ENCODE results near the gene UBE2Q2.
"Not testable (repeated sequence)": the region's sequence is repeated elsewhere in the genome, so short reads cannot be mapped to it uniquely, and the experiment has no call there.

UBE2Q2 gene

DNA sequence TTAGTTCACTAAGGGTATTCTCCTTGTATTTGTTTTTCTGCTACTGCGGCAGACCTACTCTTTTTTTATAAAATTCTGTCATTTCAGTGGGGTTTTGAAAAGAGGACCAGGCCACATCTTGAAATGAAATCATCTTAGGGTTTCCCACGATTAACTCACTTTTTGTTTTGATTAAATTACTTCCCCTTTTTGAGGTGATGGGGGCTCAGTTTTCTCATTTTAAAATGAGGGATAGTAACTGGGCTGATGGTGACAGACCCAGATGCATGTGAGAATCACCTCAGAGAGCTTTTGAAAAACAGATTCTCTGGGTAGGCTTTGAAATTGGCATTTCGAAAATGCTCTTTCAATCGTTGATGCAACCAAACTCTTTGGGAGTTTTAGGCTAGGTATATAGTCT is 24.2 kb downstream of the UBE2Q2 start:
- FAIRE-seq, result no peak

DNA sequence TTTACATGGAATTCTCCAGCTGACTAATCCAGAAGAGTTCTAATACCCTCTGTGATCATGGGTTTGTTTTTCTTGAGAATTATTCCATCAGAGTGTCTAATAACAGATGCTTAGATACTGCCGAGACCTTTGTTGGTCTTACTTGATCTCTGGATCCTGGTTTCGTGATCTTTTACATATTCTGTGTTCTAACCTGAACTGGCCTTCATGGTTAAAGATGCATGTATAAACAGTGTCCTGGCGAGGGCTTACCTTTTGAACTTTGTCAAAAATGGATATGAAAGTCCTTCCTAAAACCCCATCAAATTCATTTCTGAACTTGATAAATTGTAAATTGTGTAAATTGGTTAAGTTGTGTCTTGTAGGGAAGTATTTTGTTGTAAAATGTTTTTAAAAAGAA is 24.8 kb downstream of the UBE2Q2 start:
- FAIRE-seq, result no peak

DNA sequence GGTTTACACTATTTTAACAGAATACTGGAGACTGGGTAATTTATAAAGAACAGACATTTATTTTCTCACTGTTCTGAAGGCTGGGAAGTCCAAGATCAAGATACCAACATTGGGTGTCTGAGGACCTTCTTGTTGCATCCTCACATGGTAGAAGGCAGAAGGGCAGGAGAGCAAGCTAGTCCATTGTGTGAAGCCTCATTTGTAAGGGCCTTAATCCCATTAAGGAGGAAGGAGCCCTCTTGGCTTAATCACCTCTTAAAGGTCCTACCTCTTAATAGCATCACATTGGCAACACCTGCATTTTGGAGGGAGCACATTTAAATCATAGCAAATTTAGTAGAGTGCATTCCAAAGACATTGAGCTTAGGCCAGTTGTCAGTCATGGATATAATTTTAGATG is 26.2 kb downstream of the UBE2Q2 start:
- FAIRE-seq, result no peak

DNA sequence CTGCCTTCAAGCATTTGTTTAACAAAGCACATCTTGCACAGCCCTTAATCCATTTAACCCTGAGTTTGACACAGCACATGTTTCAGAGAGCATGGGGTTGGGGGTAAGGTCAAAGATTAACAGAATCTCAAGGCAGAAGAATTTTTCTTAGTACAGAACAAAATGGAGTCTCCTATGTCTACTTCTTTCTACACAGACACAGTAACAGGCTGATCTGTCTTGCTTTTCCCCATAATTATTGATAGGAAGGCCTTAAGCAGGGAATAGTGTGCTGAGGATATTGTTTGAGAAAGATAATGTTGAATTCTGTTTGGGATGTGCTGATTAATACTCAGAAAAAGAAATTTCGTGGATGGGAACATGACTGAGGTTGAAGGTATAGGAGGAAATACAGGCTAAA is 28.3 kb downstream of the UBE2Q2 start:
- not testable (repeated sequence) for FAIRE-seq

DNA sequence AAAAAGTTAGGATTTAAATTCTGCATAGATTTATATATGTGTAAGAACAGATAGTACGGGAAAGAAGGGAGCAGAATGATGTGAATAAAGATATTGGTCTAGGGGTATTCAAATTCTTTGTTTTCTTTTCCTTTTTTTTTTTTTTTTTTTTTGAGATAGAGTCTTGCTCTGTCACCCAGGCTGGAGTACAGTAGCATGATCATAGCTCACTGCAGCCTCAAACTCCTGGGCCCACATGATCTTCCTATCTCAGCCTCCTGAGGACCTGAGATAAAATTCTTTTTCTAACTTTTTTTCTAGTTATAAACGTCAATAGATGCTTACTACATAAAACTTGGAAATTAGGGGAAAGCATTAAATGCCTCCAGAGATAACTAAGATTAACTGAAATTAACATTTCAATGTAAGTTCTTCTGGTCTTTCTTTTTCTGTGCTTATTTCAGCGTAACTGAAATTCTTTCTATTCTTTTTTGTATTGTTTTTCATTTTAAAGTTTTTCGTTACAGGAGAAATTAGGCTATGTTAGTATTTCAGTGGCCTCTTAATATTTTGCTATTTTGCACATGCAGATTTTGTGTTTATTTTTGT is 29.2 kb downstream of the UBE2Q2 start:
- no peak for FAIRE-seq

DNA sequence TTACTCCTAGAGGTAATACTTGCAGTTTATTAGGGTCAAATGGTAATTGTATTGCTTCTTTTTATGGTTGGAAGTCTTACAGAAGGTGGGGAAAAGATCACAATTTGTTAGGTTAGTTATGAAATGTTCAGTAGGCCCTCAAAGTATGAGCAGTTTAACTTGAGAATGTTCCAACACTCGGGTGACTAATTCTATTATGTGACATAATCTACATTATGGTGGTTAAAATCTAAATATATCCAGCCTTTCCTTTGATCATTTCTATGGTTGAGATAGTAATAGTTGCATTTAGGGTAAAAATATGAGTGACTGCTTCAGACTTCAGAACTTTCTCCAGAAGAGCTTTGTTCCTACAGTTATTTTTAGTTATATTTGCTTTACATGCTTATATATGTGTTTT is 40.8 kb downstream of the UBE2Q2 start:
- FAIRE-seq, result no peak

DNA sequence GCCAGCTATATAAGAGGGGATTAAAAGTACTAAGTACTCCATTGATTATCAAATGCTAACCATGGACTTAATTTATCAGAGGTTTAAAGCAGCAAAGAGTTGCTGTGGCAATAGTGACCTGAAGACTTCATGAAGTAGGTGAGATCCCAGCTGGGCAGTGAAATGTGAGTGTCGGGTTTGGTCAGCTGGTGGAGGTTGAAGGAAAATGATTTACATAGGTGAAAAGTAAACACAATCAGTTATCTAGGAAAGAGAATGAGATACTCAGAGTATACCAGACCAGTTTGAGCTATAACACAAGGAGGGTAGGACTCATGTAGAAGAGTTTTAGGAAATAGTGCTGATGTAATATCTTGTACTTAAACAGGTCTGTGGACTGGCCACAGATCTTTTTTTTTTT is 43.9 kb downstream of the UBE2Q2 start:
- no peak for FAIRE-seq

DNA sequence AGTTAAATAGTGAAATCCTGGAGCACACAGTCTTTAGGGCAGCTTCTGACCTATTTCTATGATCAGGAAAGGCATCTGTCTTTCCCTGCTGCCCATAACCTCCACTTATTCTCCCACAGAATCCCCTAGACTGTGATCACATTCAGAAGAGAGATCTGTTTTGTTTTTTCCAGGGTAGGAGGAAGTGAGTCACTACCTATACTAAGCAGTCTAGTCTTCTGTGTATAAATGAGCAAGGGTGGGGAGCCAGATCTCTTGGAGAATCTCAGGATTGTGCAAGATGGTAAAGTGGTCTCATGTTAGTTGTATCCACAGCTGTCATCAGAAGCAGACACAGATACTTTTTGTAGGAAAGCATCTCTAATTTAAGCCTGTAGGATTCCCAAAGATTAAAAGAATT is 48.6 kb downstream of the UBE2Q2 start:
- no peak for FAIRE-seq

DNA sequence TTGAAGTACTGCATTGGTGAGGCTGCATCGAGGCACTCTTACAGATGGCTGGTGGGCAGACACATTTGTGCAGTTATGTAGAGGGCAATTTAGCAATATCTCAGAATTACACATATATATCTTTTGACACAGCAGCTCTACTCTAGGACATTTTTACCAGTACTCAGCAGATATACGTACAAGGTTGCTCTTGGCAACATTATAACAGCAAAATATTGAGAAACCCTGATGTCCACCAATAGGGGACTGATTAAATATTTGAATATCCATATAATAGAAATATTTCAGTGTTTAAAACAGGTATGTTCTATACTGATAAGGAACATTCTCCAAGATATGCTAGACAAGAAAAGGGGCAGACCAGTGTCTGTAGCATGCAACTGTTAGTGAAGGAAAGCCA is 52.5 kb downstream of the UBE2Q2 start:
- no peak for FAIRE-seq

DNA sequence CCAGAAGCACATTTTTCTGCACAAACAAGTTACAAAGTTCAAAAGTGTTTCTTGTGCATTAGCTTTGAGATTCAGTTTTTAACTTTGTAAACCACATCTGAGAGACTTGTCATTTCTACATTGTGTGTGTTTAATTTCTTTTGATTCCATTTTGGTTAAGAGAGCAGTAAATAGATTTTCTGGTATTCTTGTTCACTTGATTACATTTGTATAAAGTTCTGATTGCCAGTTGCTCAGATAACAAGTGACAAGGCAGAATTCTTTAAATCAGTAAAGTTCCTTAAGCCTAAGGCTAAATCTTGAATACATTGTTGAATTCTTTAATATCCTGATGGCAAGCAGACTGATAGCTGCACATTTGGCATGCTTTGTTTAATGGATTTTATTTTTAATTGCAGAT is 57.3 kb downstream of the UBE2Q2 start:
- FAIRE-seq, result no peak

DNA sequence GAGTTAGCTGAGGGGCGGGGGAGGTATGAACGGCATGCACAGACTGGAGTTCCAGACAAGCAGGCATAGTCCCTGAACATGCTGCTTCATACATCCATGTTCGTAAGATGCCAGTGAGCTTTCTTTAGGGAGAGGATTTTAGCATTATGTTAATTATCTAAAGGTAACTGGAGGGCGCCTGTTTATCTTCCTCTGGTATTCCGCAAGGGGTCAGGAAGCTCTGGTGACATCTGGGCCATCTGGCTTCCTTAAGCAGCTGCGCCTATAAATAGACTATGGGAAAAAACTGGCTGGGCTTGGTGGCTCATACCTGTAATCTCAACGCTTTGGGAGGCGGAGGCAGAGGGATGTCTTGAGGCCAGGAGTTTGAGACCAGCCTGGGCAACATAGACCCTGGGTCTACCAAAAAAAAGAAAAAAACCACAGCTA is 58.9 kb downstream of the UBE2Q2 start:
- FAIRE-seq, result no peak

DNA sequence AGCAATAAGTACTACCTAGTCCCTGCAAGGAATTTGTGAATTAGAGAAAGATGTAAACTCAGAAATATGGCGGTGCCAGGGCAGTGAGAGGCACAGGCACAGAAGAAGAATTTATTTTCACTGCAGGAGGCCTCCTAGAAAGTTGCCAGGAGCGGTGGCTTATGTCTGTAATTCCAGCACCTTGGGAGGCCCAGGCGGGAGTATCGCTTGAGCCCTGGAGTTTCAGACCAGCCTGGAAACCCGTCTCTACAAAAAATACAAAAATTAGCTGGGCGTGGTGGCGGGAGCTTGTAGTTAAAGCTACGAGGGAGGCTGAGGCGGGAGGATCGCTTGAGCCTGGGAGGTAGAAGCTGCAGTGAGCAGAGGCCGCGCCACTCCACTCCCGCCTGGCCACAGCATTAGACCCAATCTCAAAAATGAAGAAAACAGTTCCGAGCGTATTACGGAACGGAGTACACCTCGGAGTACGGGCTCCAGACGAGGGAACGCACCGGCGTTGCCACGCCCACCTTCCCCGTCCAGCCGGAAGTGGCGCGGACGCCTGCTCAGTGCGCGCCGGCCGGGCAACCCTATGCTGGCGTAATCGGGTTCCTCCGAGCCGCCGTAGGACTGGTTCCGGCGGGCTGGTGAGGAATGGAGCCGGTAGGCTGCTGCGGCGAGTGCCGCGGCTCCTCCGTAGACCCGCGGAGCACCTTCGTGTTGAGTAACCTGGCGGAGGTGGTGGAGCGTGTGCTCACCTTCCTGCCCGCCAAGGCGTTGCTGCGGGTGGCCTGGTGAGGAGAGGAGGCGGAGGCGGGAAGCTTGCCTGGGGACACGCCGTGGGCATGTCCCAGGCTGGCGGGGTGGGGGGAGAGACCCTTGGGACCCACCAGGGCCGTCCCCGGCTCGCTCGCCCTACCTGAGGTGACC is 60.3 kb downstream of the UBE2Q2 start, which contains the start of gene FBXO22:
FBXO22 (plus strand) TSS at position 548 of the 909 bp plus-strand sequence; CDS start at position 634, 86 bp downstream.
- FAIRE-seq, result no peak

DNA sequence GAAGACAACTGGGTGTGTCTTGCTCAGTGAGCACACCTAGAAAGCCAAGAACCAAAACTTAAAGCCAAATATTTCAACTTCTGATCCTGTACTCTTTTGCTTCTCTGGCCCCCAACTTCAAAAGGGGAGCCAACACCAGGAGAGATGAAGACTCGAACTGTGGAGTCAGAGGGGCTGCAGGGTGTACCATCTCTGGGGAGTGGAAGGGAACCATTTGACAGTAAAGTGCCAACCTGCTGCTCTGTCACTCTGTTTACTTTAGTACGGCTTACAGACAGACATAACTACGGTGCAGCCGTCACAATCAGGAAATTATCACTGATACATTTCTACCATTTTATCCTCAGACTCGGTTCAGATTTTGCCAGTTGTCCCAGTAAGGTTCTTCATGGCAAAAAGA is 62.0 kb downstream of the UBE2Q2 start:
- FAIRE-seq, result no peak

DNA sequence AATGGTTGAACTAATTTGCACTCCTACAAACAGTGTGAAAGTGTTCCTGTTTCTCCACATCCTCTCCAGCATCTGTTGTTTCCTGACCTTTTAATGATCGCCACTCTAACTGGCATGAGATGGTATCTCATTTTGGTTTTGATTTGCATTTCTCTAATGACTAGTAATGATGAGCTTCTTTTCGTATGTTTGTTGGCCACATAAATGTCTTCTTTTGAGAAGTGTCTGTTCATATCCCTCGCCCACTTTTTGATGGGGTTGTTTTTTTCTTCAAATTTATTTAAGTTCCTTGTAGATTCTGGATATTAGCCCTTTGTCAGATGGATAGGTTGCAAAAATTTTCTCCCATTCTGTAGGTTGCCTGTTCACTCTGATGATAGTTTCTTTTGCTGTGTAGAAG is 67.1 kb downstream of the UBE2Q2 start:
- not testable (repeated sequence) for FAIRE-seq

DNA sequence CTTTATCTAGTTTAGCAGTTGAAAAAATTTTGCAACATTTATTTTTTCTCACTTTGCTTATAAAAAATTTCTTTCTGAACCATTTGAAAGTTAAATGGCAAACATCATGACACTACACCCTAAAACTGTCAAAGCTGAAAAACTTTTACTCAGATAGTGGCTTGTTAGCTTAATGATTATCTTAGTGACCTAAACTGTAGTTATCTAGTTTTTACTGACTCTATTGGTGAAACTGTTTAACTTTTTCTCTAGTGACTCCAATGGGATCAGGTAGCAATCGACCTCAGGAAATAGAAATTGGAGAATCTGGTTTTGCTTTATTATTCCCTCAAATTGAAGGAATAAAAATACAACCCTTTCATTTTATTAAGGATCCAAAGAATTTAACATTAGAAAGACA is 73.7 kb downstream of the UBE2Q2 start:
- FAIRE-seq, result no peak

DNA sequence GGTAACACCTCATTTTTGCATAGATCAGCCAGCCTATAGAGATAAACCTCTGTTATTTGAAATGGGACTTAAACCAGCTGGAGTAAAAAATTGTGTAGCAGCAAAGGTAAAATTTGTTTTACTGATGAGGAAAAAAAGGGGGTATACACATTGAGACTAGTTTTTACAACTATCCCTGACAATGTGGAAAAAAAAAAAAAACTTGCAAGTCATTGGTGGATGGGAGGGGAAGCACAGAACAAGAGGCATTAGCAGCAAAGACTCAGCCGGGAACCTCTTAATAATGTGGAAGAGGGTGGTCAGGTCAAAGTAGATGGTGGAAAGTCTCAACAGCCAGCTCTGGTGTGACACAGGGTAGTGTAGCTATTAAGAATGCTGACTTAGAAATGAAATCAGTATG is 74.9 kb downstream of the UBE2Q2 start:
- no peak for FAIRE-seq

DNA sequence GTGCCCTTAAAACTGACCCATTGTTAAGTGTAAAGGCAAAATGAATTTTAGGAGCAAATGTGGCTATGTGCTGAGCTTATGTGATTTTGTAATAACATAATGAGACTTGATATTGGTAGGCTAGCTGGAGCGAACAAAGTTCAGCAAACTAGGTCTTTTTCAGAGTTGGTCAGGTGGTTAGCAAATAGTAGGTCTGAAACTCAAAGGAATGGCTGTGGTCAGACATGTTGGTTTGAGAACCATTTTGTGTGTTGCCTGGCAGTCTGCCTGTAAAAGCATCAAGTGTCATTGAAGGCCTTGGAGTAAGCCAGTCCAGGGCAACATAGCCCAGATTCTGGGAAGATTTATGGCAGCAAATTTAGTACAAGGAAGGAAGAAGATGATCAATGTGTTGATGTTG is 76.8 kb downstream of the UBE2Q2 start:
- no peak for FAIRE-seq

DNA sequence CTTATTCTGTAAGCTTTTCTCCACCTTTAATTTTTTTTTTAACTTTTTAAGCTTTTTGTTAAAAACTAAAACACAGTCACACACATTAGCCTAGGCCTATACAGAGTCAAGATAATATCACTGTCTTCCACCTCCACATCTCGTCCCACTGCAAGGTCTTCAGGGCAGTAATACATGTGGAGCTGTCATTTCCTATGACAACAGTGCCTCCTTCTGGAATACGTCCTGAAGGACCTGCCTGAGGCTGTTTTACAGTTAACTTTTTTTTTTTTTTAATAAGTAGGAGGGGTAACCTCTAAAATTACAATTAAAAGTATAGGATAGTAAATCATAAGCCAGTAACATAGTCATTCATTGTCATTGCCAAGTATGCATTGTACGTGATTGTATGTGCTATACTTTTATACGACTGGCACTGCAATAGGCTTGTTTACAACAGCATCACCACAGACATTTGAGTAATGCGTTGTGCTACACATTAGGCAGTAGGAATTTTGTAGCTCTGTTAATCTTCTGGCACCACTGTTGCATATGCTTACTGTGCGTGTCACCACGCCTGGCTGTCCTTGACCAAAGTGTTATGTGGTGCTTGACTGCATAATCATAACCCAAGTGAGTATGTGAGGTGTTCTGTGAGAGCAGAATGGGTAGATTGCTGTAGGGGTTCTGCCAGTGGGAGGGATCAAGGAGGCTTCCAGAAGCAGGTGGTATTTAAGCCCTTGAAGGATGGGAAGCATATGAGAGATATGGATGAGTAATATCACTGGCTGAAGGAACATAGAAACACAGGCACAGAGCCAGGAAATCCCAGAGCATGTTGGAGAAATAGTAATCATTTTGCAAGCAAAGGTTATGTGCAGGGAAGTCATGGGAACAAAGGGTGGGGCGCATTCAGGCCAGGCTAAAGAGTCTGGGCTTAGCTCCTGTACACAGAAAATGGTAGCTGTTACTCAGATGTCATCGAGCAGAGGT is 78.8 kb downstream of the UBE2Q2 start:
- no peak for FAIRE-seq

DNA sequence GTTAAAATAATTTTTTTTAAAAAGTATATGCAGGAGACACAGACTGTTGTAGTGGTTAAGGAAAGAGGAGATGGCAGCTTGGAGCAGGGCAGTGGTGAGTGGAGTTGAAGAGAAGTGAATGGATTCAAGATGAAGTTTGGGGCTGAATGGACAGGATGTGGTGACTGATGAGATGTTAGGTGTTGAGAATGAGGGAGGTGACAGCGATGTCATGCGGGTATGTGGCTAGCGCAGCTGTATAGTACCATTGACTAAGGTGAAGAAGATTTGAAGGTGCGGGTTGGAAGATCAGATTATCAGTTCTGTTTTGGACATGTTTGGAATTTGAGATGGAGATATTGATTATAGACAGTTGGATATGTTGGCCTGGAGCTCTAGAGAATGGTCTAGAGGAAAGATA is 80.5 kb downstream of the UBE2Q2 start:
- no peak for FAIRE-seq

DNA sequence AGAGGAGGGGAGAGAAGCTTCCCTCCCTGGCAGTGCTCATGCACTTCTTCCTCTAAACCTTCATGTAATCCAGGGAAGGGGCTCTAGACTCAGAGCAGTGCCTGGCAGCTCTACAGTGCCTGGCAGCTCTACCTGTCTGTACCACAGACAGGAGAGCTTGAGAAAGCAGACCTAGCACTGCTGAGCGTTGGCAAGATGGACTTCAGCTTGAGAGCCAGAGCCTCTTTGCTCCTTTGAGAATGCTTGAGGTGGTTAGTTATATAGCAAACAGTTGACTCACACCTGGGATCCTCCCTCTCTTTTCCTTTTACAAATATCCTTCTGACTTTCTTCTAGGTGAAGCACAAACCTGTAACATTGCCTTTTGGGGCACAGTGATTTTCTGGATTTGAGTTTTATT is 81.3 kb downstream of the UBE2Q2 start:
- FAIRE-seq, result no peak

DNA sequence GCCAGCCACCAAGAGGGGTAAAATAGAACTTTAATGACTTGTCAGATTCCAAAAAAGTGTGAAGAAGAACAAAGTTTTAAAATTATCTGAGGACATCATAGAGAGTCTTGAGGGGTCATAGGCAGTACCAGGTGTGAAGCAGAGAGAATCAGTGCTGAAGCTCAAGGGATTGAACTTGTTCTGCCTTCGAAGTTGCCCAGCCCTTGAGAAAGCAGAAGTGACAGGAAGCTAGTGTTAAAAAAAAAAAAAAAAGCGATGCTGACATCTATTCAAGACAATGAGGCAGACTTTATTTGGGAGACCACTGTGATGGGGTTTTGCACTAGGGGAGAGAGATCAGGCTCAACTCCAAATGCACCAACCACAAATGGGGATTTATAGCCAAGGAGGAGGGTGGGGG is 82.2 kb downstream of the UBE2Q2 start:
- no peak for FAIRE-seq

DNA sequence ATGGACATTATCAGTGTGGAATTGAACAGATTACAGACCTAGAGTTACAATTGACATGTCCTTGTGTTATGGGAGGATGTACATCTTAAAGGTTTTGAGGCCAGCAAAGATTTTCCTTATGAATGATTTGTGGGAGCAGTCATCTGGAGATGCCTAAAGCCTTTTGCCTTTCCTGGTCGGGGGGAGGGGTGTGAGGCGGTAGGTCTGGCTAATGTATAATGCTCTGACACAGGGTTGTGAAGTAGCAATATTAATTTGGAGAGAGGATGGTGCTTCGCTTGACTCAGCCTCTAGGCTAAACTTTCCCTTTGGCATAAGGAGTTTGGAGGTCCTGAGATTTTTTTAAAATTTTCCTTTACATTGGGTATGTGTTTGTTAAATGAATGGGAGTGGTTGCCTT is 83.7 kb downstream of the UBE2Q2 start:
- no peak for FAIRE-seq

DNA sequence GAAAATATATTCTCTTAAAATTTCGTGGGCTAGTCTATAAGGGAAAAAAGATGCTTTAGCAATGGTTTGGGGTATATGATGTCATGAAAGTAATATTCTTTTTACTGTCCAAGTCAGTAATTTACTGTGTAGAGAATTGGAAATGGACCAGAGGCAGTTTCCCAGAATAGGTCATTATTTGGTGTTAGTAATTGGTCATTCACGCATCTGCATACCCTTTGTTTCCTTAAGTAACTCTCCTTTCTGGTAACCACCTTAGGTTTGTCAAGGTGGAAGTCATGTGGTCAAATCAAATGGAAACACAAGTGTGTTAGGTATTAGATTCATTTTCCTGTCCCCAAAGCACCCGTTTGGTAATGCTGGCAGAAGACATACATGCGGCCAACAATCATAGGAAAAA is 84.4 kb downstream of the UBE2Q2 start:
- FAIRE-seq, result no peak

Measured in islet of Langerhans (tissue), 1 donor.